Measurements from ENCODE around the gene SLC35B4. TPM values are rescaled to one million over a fixed set of nuclear protein-coding genes. Genes with fewer than 3 reads are reported as not detected.

SLC35B4 gene
- total RNA-seq, 4 donors from 2014 or later, result 9.6 to 14.9 (median 10.9) TPM

DNA sequence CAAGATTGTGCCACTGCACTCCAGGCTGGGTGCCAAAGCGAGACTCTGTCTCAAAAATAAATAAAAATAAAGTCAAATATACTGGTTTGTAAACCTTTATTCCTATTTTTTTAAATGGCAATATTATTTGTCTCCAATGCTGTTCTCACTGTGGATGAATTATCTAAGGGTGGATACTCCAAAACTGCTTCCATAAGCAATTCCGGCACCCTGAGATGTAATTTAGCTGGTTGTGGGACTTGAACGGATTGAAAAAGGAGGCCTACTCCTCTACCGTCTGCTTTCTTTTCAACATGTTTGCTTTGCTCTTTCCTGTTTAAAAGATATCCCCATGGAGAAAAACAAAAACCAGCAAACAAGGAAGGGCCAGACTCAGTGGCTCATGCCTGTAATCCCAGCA, 54.4 kb downstream of the SLC35B4 start:
- TF ChIP-seq, protein P1, sequence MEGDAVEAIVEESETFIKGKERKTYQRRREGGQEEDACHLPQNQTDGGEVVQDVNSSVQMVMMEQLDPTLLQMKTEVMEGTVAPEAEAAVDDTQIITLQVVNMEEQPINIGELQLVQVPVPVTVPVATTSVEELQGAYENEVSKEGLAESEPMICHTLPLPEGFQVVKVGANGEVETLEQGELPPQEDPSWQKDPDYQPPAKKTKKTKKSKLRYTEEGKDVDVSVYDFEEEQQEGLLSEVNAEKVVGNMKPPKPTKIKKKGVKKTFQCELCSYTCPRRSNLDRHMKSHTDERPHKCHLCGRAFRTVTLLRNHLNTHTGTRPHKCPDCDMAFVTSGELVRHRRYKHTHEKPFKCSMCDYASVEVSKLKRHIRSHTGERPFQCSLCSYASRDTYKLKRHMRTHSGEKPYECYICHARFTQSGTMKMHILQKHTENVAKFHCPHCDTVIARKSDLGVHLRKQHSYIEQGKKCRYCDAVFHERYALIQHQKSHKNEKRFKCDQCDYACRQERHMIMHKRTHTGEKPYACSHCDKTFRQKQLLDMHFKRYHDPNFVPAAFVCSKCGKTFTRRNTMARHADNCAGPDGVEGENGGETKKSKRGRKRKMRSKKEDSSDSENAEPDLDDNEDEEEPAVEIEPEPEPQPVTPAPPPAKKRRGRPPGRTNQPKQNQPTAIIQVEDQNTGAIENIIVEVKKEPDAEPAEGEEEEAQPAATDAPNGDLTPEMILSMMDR (IDR thresholded peaks at IDR 0.05), result no peak
- ATAC-seq (ENCODE audit: low FRiP score) (no peak), DNase-seq (ENCODE audit: low spot score) (no peak)

DNA sequence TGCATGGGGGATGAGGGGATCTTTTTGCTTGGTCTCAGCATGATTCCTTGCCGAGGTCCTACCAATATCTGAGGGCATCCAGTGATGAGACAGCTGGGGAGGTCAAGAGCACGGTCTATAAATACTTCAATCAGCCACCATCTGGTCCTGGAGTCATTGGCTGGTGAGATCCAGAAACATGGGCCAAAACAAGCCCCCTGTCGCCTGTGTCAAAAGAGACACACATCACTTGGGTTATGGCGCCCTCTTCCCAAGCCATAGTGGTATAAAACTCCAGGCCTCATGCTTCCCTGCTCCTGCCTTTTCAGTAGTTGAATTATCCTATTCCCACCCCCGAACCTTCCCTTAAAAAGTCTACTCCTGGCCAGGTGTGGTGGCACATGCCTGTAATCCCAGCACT, 60.9 kb downstream of the SLC35B4 start:
- TF ChIP-seq, protein P1 (IDR thresholded peaks at IDR 0.05), result no peak

DNA sequence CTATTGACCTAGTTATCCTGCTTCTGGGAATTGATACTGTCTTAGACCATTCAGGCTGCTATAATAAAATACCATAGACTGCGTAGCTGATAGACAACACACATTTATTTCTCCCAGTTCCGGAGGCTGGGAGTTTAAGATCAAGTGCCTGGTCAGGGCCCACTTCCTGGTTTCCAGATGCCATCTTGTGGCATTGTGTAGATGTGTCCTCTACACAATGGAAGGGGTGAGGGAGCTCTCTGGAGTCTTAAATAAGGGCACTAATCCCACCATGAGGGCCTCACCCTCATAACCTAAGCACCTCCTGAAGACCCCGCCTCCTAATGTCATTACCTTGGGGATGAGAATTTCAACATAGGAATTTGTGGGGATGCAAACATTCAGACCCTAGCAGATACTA, 62.4 kb downstream of the SLC35B4 start:
- TF ChIP-seq, protein P1 (IDR thresholded peaks at IDR 0.05), result no peak
- ATAC-seq (ENCODE audit: low FRiP score) (no peak), DNase-seq (ENCODE audit: low spot score) (no peak)

More for the DNA sequence above, 60.9 kb downstream of the SLC35B4 start:
- ATAC-seq (ENCODE audit: low FRiP score) (no peak), DNase-seq (ENCODE audit: low spot score) (no peak)

DNA sequence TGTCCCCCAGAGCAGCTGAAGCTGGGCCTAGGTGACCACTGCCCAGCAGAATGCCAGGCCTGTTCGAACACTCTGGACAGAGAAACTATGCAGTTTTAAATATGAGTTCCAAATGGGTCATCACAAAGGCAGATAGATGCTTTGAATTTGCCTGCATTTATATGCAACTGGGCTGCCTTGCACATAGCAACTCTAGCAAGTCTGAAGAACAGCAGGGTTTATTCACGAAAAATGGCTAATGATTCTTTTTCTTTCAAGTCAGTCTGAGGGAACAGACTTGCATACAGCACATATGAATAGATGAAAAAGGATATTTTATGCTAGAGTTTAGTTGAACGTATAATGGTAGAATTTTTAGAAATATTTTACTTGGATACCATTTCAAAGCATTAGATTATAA, 68.5 kb downstream of the SLC35B4 start:
- TF ChIP-seq, protein P1 (IDR thresholded peaks at IDR 0.05), result no peak
- ATAC-seq (ENCODE audit: low FRiP score) (no peak), DNase-seq (ENCODE audit: low spot score) (no peak)

DNA sequence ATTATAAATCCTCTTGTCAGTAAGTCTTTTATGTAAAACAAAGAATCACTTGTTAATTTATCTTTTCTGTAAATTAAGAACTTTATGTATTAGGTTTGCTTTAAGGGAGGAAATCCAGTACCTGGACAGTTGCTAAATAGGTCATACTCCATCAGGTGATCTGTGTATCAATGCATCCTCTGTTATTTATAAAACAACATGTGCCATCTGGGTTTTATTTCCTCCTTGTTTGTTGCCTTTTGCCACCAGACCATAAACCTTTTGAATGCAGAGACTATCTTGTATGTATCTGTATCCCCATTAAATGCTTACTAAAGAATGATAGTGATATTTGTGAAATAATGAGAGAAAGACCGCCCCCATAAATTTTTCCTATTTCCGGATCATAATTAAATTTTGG, 70.0 kb downstream of the SLC35B4 start:
- ATAC-seq (ENCODE audit: low FRiP score), result no peak
- TF ChIP-seq, protein P1 (IDR thresholded peaks at IDR 0.05), result no peak

DNA sequence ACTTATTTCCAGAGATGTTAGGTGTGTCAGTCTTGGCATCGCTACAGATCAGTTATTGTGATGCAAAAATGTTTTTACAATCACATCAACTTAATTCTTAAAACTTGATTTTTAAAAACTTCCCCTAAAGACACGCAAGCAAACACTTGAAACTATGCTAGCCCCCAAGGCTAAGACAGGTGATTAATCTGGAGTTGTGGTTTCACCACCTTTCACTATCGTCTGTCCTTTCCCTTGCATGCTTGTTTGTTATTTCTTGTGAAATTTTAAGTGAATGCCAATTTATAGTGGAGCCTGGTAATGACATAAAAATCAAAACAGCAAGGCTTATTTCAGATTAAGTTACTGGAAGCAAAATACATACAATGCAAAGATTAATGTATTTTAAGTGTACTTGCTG, 70.4 kb downstream of the SLC35B4 start:
- TF ChIP-seq, protein P1 (IDR thresholded peaks at IDR 0.05), result no peak
- no peak for ATAC-seq (ENCODE audit: low FRiP score)
- DNase-seq (ENCODE audit: low spot score), result no peak

More for the DNA sequence above, 70.0 kb downstream of the SLC35B4 start:
- DNase-seq (ENCODE audit: low spot score), result no peak

DNA sequence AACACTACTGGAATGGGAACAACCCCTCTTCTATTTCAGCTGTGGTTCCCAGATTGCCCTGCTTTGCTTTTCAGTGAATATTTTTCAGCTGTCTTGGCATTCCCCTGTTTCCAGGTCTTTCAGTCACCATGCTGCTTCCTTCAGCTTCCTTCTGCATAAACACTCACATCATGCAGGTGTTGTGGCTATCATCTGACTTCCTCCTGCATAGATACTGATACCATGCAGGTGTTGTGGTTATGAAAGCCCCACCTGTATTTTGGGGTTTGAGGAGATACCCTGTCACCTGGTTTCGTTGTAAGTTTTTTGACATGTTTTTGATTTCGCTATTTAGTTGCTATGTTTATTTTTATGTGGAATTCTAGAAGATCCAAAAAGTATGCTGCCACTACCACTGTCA, 71.5 kb downstream of the SLC35B4 start:
- TF ChIP-seq, protein P1 (IDR thresholded peaks at IDR 0.05), result no peak
- ATAC-seq (ENCODE audit: low FRiP score) (no peak), DNase-seq (ENCODE audit: low spot score) (no peak)

Other genes with a start within 250 kb of the SLC35B4 start
- gene LRGUK, start 189.6 kb downstream of the SLC35B4 start, total RNA-seq, result 1 to 10 TPM in 1 of 4 donors, under 1 TPM in 3; 0.16 to 1.2 (median 0.51) TPM
- 100 to 1,000 TPM in 3 of 4 donors, 10 to 100 TPM in 1; 66.0 to 110 (median 104) TPM for gene AKR1B1, start 142.2 kb upstream of the SLC35B4 start, total RNA-seq
- gene AKR1B10, start 210.6 kb upstream of the SLC35B4 start, total RNA-seq, result 1 to 10 TPM in 2 of 4 donors, not detected in 2; 1.1 to 1.7 TPM
- not detected for gene AKR1B15, start 232.2 kb upstream of the SLC35B4 start, total RNA-seq

Data from omental fat pad (tissue), 4 donors.